Prostate gland (tissue), 2 donors: Measurements from ENCODE around the gene NID1. TPM values are rescaled to one million over a fixed set of nuclear protein-coding genes. Genes with fewer than 3 reads are reported as not detected.

Source experiments
- DNase-seq: peaks from one replicate; pipeline ENCODE4 v3.0.0-alpha.2; 2019; ENCODE audit warnings: low spot score
- H3K27ac ChIP-seq, 2 donors: fragments of 200-600 bp; sonication (generic); 2 replicates each; pipeline ENCODE4 v1.5.1; 2017 to 2019
- H3K27me3 ChIP-seq: fragments of 200-600 bp; sonication (generic); replicated peaks from 2 replicates; pipeline ENCODE4 v1.5.1; 2019; ENCODE audit not compliant: insufficient read depth
- H3K36me3 ChIP-seq, 2 donors: fragments of 200-600 bp; sonication (generic); 1 replicate in 1 of 2; 2 replicates in 1 of 2; pipeline versions ENCODE4 v1.5.1 to v1.8.1; 2017 to 2019
- H3K4me1 ChIP-seq: fragments of 200-600 bp; sonication (generic); replicated peaks from 2 replicates; pipeline ENCODE4 v1.5.1; 2019
- H3K4me3 ChIP-seq, 2 donors: fragments of 200-600 bp; sonication (generic); 2 replicates each; pipeline ENCODE4 v1.5.1; 2017 to 2019
- H3K9me3 ChIP-seq: fragments of 200-600 bp; sonication (generic); 2 replicates; pipeline ENCODE4 v1.5.1; 2017
- POLR2A ChIP-seq: fragments of 450-650 bp; IDR thresholded peaks from one replicate; pipeline ENCODE4 v1.6.1; 2016; ENCODE audit warnings: antibody characterized with exemption, mild to moderate bottlenecking
- POLR2AphosphoS5 ChIP-seq: sonication (generic); formaldehyde crosslinking; IDR thresholded peaks from one replicate; pipeline ENCODE4 v1.6.1; 2017; ENCODE audit warnings: antibody characterized with exemption
- WGBS: methylation state at CpG from one replicate; pipeline ENCODE4 v1.1.5; 2018; 5-methylcytosine and 5-hydroxymethylcytosine counted together
- intact Hi-C: fragments of 100-400 bp; cut with DNase I; formaldehyde crosslinking; loops from one replicate; pipeline ENCODE4 v1.14.2; 2022
- total RNA-seq, 2 donors: library from RNA; depleted of rRNA; stranded (reverse); fragments of >200 nt; gene quantifications; one replicate each; pipeline ENCODE4 v1.1.0, GENCODE V29; 2016
- TF ChIP-seq, protein P1 (sequence below), 4 experiments: fragments of 200-600 bp in 2 of 4; fragments of 450-650 bp in 2 of 4; sonication (generic) in 2 of 4; IDR thresholded peaks; 1 replicate in 3 of 4; 2 replicates in 1 of 4; pipeline ENCODE4 v1.5.1; 2016 to 2019; ENCODE audit warnings: antibody characterized with exemption in 4 of 4, mild to moderate bottlenecking in 2 of 4, moderate library complexity in 2 of 4

NID1 gene
- total RNA-seq, 2 donors from 2014 or later: 21.6 to 74.9 TPM

DNA sequence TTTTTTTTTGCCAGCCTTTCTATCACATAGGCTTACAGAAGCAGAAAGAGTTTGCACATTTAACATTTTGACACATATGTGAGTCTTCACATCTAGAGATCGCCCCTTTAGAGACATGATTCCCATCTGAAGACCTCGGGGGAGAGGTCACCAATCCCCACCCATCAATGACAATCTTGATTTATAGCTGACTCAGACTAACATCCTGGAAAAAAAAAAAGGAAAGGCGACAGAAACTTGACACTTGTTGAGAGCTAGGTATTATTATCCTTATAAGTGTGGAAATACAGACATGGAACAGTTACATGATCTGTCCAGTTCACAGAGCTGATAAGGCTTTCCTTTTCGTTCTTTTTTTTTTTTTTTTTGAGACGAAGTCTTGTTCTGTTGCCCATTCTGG is 28.0 kb upstream of the NID1 start:
- TF ChIP-seq POLR2AphosphoS5: no peak
- no peak for TF ChIP-seq POLR2A
- TF ChIP-seq, protein P1, sequence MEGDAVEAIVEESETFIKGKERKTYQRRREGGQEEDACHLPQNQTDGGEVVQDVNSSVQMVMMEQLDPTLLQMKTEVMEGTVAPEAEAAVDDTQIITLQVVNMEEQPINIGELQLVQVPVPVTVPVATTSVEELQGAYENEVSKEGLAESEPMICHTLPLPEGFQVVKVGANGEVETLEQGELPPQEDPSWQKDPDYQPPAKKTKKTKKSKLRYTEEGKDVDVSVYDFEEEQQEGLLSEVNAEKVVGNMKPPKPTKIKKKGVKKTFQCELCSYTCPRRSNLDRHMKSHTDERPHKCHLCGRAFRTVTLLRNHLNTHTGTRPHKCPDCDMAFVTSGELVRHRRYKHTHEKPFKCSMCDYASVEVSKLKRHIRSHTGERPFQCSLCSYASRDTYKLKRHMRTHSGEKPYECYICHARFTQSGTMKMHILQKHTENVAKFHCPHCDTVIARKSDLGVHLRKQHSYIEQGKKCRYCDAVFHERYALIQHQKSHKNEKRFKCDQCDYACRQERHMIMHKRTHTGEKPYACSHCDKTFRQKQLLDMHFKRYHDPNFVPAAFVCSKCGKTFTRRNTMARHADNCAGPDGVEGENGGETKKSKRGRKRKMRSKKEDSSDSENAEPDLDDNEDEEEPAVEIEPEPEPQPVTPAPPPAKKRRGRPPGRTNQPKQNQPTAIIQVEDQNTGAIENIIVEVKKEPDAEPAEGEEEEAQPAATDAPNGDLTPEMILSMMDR (IDR thresholded peaks at IDR 0.05): no peak
- intact Hi-C loops: no loop called here
- Histone ChIP-seq H3K27me3 (no peaks in the 10 kb centered on the region), H3K27ac (no peak overlapping the region), H3K4me3 (no peak overlapping the region), H3K9me3 (no peaks in the 10 kb centered on the region), H3K4me1 (no peaks in the 10 kb centered on the region), H3K36me3 (no peaks in the 10 kb centered on the region)
- no peak for DNase-seq
- WGBS: 52% methylated on average over 5 of the region's 5 CpGs

DNA sequence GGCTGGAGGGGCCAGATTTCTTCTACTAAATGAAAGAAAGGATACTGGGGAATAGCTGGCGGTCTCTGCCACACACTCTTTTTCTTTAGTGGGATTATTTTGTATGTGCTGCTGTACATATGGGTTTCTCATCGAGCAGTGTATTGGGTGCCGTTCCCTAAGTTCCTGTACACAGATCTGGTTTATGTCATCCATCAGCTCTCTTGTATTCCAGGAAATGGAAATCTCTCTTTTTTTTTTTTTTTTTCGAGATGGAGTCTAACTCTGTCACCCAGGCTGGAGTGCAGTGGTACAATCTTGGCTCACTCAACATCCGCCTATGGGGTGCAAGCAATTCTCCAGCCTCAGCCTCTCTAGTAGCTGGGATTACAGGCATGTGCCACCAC is 27.0 kb upstream of the NID1 start:
- no peak for TF ChIP-seq POLR2A
- TF ChIP-seq, protein P1 (IDR thresholded peaks at IDR 0.05): no peak
- no peak for TF ChIP-seq POLR2AphosphoS5
- DNase-seq: no peak
- no peak overlapping the region for H3K27ac ChIP-seq

DNA sequence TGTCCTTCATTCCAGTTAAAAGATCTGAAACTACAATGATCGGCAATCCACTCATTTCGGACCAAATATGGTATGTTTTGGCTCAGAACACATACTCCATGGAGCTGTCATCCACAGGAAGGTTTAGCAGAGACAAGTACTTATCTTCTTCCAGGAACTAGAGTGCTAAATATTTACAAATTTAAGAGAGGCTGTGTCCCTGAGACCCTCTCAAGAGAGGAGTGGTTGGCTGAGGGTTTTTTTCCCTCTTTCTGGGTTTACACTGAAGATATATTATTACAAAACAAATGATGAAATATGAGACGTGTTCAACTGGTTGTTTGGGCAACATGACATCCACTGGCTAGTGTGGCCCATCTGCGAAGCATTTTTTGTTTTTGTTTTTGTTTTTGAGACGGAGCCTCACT is 25.9 kb upstream of the NID1 start:
- 46% methylated on average over 5 of the region's 5 CpGs for WGBS
- intact Hi-C loops: no loop called here
- H3K27ac ChIP-seq: no peak overlapping the region

More for the DNA sequence above, 27.0 kb upstream of the NID1 start:
- Histone ChIP-seq H3K4me1 (no peaks in the 10 kb centered on the region), H3K36me3 (no peaks in the 10 kb centered on the region), H3K9me3 (no peaks in the 10 kb centered on the region), H3K27me3 (no peaks in the 10 kb centered on the region), H3K4me3 (no peak overlapping the region)
- 76% methylated on average over 5 of the region's 5 CpGs for WGBS
- intact Hi-C loops: no loop called here

DNA sequence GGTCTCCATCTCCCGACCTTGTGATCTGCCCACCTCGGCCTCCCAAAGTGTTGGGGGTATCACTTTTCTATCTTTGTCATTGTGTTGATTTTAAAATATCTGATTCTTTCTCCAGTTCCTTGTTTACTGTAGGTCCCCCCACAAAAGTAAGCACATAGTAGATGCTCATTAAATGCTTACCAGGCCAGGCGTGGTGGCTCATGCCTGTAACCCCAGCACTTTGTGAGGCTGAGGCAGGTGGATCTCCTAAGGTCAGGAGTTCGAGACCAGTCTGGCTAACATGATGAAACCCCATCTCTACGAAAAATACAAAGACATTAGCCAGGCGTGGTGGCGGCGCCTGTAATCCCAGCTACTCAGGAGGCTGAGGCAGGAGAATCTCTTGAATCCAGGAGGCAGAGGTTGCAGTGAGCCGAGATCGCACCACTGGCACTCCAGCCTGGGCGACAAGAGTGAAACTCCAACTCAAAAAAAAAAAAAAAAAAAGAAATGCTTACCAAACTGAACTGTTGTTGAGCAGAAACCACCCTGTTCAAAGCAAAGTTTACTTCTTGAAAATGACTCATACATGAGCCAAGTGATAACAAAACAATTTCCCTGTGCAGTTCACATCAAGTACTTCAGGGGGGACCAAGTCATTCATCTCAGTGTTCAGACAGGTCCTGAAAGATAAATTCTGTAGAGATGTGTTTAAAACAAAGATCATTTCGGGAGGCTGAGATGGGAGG is 24.3 kb upstream of the NID1 start:
- WGBS: 83% methylated on average over 12 of the region's 12 CpGs
- H3K27me3 ChIP-seq: no peaks in the 10 kb centered on the region
- H3K27ac ChIP-seq: no peak overlapping the region
- no peak overlapping the region for H3K4me3 ChIP-seq
- DNase-seq: no peak
- intact Hi-C loops: no loop called here
- H3K36me3 ChIP-seq: no peaks in the 10 kb centered on the region
- no peaks in the 10 kb centered on the region for H3K4me1 ChIP-seq
- H3K9me3 ChIP-seq: no peaks in the 10 kb centered on the region
- TF ChIP-seq POLR2A (no peak), POLR2AphosphoS5 (no peak)
- TF ChIP-seq, protein P1 (IDR thresholded peaks at IDR 0.05): no peak

More for the DNA sequence above, 25.9 kb upstream of the NID1 start:
- H3K36me3 ChIP-seq: no peaks in the 10 kb centered on the region
- TF ChIP-seq POLR2AphosphoS5 (no peak), POLR2A (no peak)
- TF ChIP-seq, protein P1 (IDR thresholded peaks at IDR 0.05): no peak
- no peak overlapping the region for H3K4me3 ChIP-seq
- no peak for DNase-seq
- H3K9me3 ChIP-seq: no peaks in the 10 kb centered on the region
- H3K4me1 ChIP-seq: no peaks in the 10 kb centered on the region
- H3K27me3 ChIP-seq: no peaks in the 10 kb centered on the region

DNA sequence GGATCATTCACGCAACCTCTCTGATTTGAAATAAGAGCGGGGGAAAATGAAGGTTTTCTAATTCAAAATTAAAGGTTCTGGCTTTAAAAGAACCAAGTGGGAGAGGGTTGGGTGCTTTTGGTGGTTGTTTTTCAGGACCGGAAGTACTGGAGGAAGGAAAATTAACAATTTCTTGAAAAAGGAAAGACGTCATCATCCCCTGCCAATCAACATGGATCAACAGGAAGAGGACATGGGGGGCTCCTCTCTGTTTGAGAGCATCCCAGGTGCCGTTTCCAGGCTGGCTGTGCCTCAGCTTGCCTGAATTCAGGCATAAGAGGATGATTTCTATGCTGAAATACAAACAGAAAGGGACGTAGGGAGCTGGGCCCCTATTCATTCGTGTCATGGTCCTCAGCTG is 21.6 kb upstream of the NID1 start:
- 67% methylated on average over 7 of the region's 7 CpGs for WGBS
- no peak for DNase-seq
- intact Hi-C loops: no loop called here
- Histone ChIP-seq H3K4me1 (no peaks in the 10 kb centered on the region), H3K27me3 (no peaks in the 10 kb centered on the region), H3K36me3 (no peaks in the 10 kb centered on the region), H3K9me3 (no peaks in the 10 kb centered on the region), H3K27ac (no peak overlapping the region), H3K4me3 (no peak overlapping the region)
- TF ChIP-seq POLR2A: no peak
- TF ChIP-seq, protein P1 (IDR thresholded peaks at IDR 0.05): no peak
- TF ChIP-seq POLR2AphosphoS5: no peak
